ENCODE results near the gene SCART1.

DNA sequence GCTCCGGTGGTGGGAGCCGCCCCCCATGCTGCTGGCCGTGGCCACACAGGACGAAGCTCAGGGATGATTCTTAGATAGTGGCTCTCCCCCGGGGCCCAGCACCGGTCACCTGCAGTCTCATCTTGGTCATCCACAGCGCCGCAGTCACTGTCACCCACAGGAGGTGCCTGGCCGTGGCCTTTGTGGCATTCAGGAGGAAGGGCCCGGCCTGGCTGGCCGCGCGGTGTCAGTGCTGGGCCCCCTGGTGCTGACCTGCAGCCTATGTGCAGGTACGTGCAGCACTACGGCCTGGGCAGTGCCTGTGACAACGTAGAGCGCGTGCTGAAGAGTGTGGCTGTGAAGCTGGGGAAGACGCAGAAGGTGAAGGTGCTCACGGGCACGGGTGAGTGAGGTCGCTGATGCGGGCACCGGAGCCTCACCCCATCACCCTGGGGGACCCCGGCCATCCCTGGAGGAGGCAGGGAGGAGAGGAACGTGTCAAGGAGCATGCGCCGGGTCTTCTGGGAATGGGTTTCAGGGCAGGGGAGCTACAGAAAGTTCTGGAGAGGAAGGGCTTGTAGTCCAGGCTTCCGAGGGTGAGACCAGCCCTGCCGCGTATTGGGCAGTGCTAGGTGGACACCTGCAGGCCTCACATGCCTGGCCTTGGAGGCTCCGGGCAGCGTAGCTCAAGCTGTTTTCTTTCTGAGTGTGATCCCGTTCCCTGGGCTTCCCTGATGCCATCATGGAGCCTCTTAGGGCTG lies 34.4 kb upstream of the SCART1 start:
- TF ChIP-seq EZH2 (IDR thresholded peaks at IDR 0.05; ENCODE audit: insufficient read depth, poor library complexity, severe bottlenecking): no peak
- TF ChIP-seq EZH2phosphoT487 (IDR thresholded peaks at IDR 0.05; ENCODE audit: insufficient read depth, low read depth): no peak
